Amniotic stem cell (primary cell): ENCODE data around the gene PCDHGB6.
"Not testable (repeated sequence)": the region's sequence is repeated elsewhere in the genome, so short reads cannot be mapped to it uniquely, and the experiment has no call there.

ENCODE experiments used
- DNase-seq: peaks from one replicate; lab custom pipeline; 2025; lab: John Stamatoyannopoulos, UW

PCDHGB6 gene

GRCh38 chr5:141388661-141389060, 19.2 kb upstream of the PCDHGB6 start:
- no peak for DNase-seq

- DNase-seq: no peak
These were observed 18.4 kb upstream of the PCDHGB6 start for GRCh38 chr5:141389153-141390042.

- DNase-seq: no peak
These were observed 15.2 kb upstream of the PCDHGB6 start, which contains the start of gene PCDHGA8 for GRCh38 chr5:141392429-141393198. PCDHGA8 (plus strand) TSS chr5:141392633; CDS start chr5:141392814, 181 bp downstream.

- DNase-seq: no peak
These were observed 14.6 kb upstream of the PCDHGB6 start for GRCh38 chr5:141393267-141393666.

GRCh38 chr5:141394401-141395187, 13.2 kb upstream of the PCDHGB6 start:
- not testable (repeated sequence) for DNase-seq

- DNase-seq: not testable (repeated sequence)
These were observed 9.9 kb upstream of the PCDHGB6 start, which contains the start of gene PCDHGB5 for GRCh38 chr5:141397756-141398551. PCDHGB5 (plus strand) TSS chr5:141397947; CDS start chr5:141398128, 181 bp downstream.

- DNase-seq: no peak
These were observed 9.2 kb upstream of the PCDHGB6 start for GRCh38 chr5:141398608-141399007.

GRCh38 chr5:141399555-141400258, 8.1 kb upstream of the PCDHGB6 start:
- no peak for DNase-seq

- DNase-seq: no peak
These were observed 5.1 kb upstream of the PCDHGB6 start, which contains the start of gene PCDHGA9 for GRCh38 chr5:141402553-141403243. PCDHGA9 (plus strand) TSS chr5:141402778; CDS start chr5:141402953, 175 bp downstream.

GRCh38 chr5:141403387-141403786, 4.4 kb upstream of the PCDHGB6 start:
- no peak for DNase-seq

GRCh38 chr5:141409598-141410306, 1.9 kb downstream of the PCDHGB6 start:
- DNase-seq: no peak

- DNase-seq: no peak
These were observed 3.8 kb downstream of the PCDHGB6 start for GRCh38 chr5:141411575-141411974.

- DNase-seq: peak; percentile 93
These were observed 5.2 kb downstream of the PCDHGB6 start, which contains the start of gene PCDHGA10 for GRCh38 chr5:141412854-141413539. PCDHGA10 (plus strand) TSS chr5:141412987; CDS start chr5:141413176, 189 bp downstream.

GRCh38 chr5:141413540-141414069, 5.8 kb downstream of the PCDHGB6 start:
- DNase-seq: no peak

- DNase-seq: not testable (repeated sequence)
These were observed 6.9 kb downstream of the PCDHGB6 start for GRCh38 chr5:141414548-141415274.

GRCh38 chr5:141415275-141415618, 7.4 kb downstream of the PCDHGB6 start:
- not testable (repeated sequence) for DNase-seq

- DNase-seq: peak; percentile 19
These were observed 9.8 kb downstream of the PCDHGB6 start, which contains the start of gene PCDHGB7 for GRCh38 chr5:141417494-141418172. PCDHGB7 (plus strand) TSS chr5:141417677; CDS start chr5:141417860, 183 bp downstream.
